Measurements from ENCODE around the gene AKT2. TPM values are rescaled to one million over a fixed set of nuclear protein-coding genes. Genes with fewer than 3 reads are reported as not detected.

AKT2 gene
- polyA plus RNA-seq, 2 of the 4 experiments (the other 2 are of a cell fraction), result 136 to 159 TPM

GRCh38 chr19:40285353-40286234 lies 449 bp upstream of the AKT2 start:
- peak overlapping the region; percentile 73 for H3K4me2 ChIP-seq
- ChIA-PET POLR2A (interaction anchor here (0.6 kb wide), 1 partner anchor 107 kb away, joined by 6 read pairs; no protein-coding TSS in a partner anchor), CTCF (interaction anchor here (0.9 to 10.0 kb wide), 3 partner anchors 20 to 244 kb away, joined by 3 to 61 read pairs (median 4); no protein-coding TSS in a partner anchor)
- DNase-seq (ENCODE audit: low read depth in 1 of 2, low spot score in 1 of 2), result peak; percentile 100
- ATAC-seq, result peak; percentile 86 to 95
- WGBS (ENCODE audit: missing lambda C conversion rate), result 21% methylated on average over 42 of the region's 42 CpGs
- H3K4me3 ChIP-seq, result peak overlapping the region; percentile 86
- peak; percentile 99 for FAIRE-seq
- H3K27ac ChIP-seq, result peak overlapping the region; percentile 78 to 90
- TF ChIP-seq POLR2A (IDR thresholded peaks at IDR 0.05; ENCODE audit: low read length) (peak; percentile 74), JUNB (IDR thresholded peaks at IDR 0.05) (no peak), TP53 (CRISPR knock-in tag; IDR thresholded peaks at IDR 0.05) (0 out of 2 replicates have a peak, but pooled peaks have one; percentile 69), REST (IDR thresholded peaks at IDR 0.05) (no peak), MAX (IDR thresholded peaks at IDR 0.05) (peak; percentile 67; the same call in 1 of the 2 replicates), EHF (CRISPR knock-in tag; IDR thresholded peaks at IDR 0.05) (peak; percentile 65; the same call in 1 of the 2 replicates), HDAC2 (IDR thresholded peaks at IDR 0.05) (peak; percentile 97), PHF8 (IDR thresholded peaks at IDR 0.05; ENCODE audit: borderline replicate concordance, low read depth) (0 out of 2 replicates have a peak, but pooled peaks have one; percentile 34), RCOR1 (IDR thresholded peaks at IDR 0.05; ENCODE audit: low read depth, low read length) (peak; percentile 37; the same call in 1 of the 2 replicates), KDM1A (IDR thresholded peaks at IDR 0.05; ENCODE audit: low read depth) (peak; percentile 93), FOSL2 (IDR thresholded peaks at IDR 0.05) (no peak), FOSL2 (CRISPR knock-in tag; IDR thresholded peaks at IDR 0.05) (peak; percentile 23; the same call in 1 of the 2 replicates), BHLHE40 (IDR thresholded peaks at IDR 0.05; ENCODE audit: low read depth, low read length) (no peak), MAFK (IDR thresholded peaks at IDR 0.05; ENCODE audit: partially characterized antibody) (no peak), CHD4 (IDR thresholded peaks at IDR 0.05; ENCODE audit: borderline replicate concordance) (peak; percentile 75; the same call in 1 of the 2 replicates), BCL3 (IDR thresholded peaks at IDR 0.05) (peak; percentile 61; the same call in 2 of the 3 replicates), HOXB13 (CRISPR knock-in tag; IDR thresholded peaks at IDR 0.05; ENCODE audit: low read depth) (peak; percentile 73; the same call in 1 of the 2 replicates), NPAS2 (CRISPR knock-in tag; IDR thresholded peaks at IDR 0.05; ENCODE audit: borderline replicate concordance) (no peak), JUN (IDR thresholded peaks at IDR 0.05) (peak in 1 of 2 experiments; percentile 47; a peak in 3 of 5 replicates), MAZ (IDR thresholded peaks at IDR 0.05; ENCODE audit: borderline replicate concordance, low read depth, low read length) (peak; percentile 51; the same call in 1 of the 2 replicates)
- H3K9me3 ChIP-seq, result no peaks in the 10 kb centered on the region
- peaks cover 17% of the 10 kb centered on the region for H3K4me1 ChIP-seq

GRCh38 chr19:40284251-40284500 lies 969 bp downstream of the AKT2 start:
- ATAC-seq (0 out of 6 replicates have a peak, but pooled peaks of 1 of the 2 experiments have one; percentile 0), DNase-seq (ENCODE audit: low read depth in 1 of 2, low spot score in 1 of 2) (no peak), FAIRE-seq (no peak)
- 24% methylated on average over 4 of the region's 4 CpGs for WGBS (ENCODE audit: missing lambda C conversion rate)
- ChIA-PET CTCF (interaction anchor here (0.6 to 10.0 kb wide), 7 partner anchors 8 to 154 kb away, joined by 3 to 86 read pairs (median 8); no protein-coding TSS in a partner anchor), POLR2A (no interaction called here)
- H3K4me3 ChIP-seq, result peak overlapping the region; percentile 86
- peak overlapping the region; percentile 78 to 90 for H3K27ac ChIP-seq
- TF ChIP-seq NPAS2 (CRISPR knock-in tag; IDR thresholded peaks at IDR 0.05; ENCODE audit: borderline replicate concordance) (no peak), HOXA7 (CRISPR knock-in tag; IDR thresholded peaks at IDR 0.05) (no peak), ZSCAN20 (CRISPR knock-in tag; IDR thresholded peaks at IDR 0.05) (no peak), ESRRA (IDR thresholded peaks at IDR 0.05; ENCODE audit: borderline replicate concordance, low read length) (no peak), PBX3 (IDR thresholded peaks at IDR 0.05) (no peak), POLR2A (IDR thresholded peaks at IDR 0.05; ENCODE audit: low read length) (no peak), ELK1 (IDR thresholded peaks at IDR 0.05; ENCODE audit: low read depth, low read length) (no peak), MAFK (IDR thresholded peaks at IDR 0.05; ENCODE audit: partially characterized antibody) (no peak), TFCP2L1 (CRISPR knock-in tag; IDR thresholded peaks at IDR 0.05) (no peak), ATOH8 (CRISPR knock-in tag; IDR thresholded peaks at IDR 0.05; ENCODE audit: low read depth) (no peak), EP300 (IDR thresholded peaks at IDR 0.05) (no peak)
- H3K9me3 ChIP-seq, result no peaks in the 10 kb centered on the region
- peaks cover 17% of the 10 kb centered on the region for H3K4me1 ChIP-seq
- H3K4me2 ChIP-seq, result peak overlapping the region; percentile 96
